Left ventricle myocardium inferior (tissue), 1 donor: ENCODE results near the gene ATOH8. TPM values are rescaled to one million over a fixed set of nuclear protein-coding genes. Genes with fewer than 3 reads are reported as not detected.
"Not testable (repeated sequence)": the region's sequence is repeated elsewhere in the genome, so short reads cannot be mapped to it uniquely, and the experiment has no call there.

Source experiments
- DNase-seq: peaks from one replicate; pipeline ENCODE4 v3.0.0-alpha.2; 2020
- H3K27ac ChIP-seq: fragments of 200-600 bp; replicated peaks from 2 replicates; pipeline ENCODE4 v1.8.0; 2021
- H3K27me3 ChIP-seq: fragments of 200-600 bp; 2 replicates; pipeline ENCODE4 v1.8.0; 2021; ENCODE audit warnings: low read depth
- H3K36me3 ChIP-seq: fragments of 200-600 bp; 2 replicates; pipeline ENCODE4 v1.8.0; 2021
- H3K4me1 ChIP-seq: fragments of 200-600 bp; 2 replicates; pipeline ENCODE4 v1.8.0; 2021
- H3K4me3 ChIP-seq: fragments of 200-600 bp; 2 replicates; pipeline ENCODE4 v1.8.0; 2021; ENCODE audit warnings: mild to moderate bottlenecking, moderate library complexity
- H3K9me3 ChIP-seq: fragments of 200-600 bp; replicated peaks from 2 replicates; pipeline ENCODE4 v1.8.0; 2021
- intact Hi-C: fragments of 100-400 bp; cut with micrococcal nuclease; formaldehyde crosslinking; loops from one replicate; pipeline ENCODE4 v1.11.0; 2022
- total RNA-seq: library from RNA; stranded (reverse); fragmentation: NEBNext Ultra II Directional; extraction: Animal tissue kit (Norgen Biotek cat#: 25700); gene quantifications from one replicate; pipeline ENCODE4 v1.2.1, GENCODE V29; 2021
- TF ChIP-seq, protein P1 (sequence below): fragments of 200-600 bp; IDR thresholded peaks from 2 replicates; pipeline ENCODE4 v1.8.0; 2021; ENCODE audit warnings: antibody characterized with exemption, mild to moderate bottlenecking, borderline replicate concordance
- donor health status: DM: no; HTN: yes; CAD: no; lungs with severe emphysema.

Gene ATOH8
- total RNA-seq, 1 donor from 2014 or later, result 23.3 TPM

DNA sequence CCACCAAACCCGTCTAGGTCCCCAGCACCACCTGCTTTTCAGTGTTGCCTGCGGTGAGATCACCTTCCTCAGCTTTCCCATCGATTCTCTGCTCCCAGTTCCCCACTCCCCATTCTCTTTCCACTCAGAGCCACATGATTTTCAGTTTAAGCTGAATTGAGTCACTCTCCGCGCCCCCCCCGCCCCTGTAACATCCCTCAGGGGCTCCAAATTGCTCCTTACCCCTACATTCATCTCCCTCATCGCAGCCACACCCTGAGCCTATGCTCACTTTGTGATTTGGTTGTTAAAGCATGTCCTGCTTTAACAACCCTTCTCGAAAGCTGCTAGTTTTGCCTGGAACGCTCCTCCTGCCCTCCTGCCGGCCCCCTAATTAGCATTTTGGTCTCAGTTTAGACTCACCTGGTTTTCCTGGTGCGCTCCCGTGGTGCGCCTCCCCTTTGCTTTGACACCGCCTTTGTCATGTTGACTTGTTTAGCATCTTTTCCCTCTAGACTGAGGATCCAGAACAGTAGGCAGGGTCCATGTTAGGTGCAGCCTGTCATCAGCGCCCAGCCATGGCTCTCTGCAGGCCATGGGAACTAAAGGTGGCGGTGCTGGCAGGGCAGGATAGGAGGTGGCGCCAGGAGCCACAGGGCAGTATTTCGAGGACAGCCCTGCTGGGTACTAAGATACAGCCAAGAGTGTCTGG lies 74.2 kb downstream of the ATOH8 start:
- no peaks in the 10 kb centered on the region for H3K36me3 ChIP-seq
- TF ChIP-seq, protein P1, sequence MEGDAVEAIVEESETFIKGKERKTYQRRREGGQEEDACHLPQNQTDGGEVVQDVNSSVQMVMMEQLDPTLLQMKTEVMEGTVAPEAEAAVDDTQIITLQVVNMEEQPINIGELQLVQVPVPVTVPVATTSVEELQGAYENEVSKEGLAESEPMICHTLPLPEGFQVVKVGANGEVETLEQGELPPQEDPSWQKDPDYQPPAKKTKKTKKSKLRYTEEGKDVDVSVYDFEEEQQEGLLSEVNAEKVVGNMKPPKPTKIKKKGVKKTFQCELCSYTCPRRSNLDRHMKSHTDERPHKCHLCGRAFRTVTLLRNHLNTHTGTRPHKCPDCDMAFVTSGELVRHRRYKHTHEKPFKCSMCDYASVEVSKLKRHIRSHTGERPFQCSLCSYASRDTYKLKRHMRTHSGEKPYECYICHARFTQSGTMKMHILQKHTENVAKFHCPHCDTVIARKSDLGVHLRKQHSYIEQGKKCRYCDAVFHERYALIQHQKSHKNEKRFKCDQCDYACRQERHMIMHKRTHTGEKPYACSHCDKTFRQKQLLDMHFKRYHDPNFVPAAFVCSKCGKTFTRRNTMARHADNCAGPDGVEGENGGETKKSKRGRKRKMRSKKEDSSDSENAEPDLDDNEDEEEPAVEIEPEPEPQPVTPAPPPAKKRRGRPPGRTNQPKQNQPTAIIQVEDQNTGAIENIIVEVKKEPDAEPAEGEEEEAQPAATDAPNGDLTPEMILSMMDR, result no peak

DNA sequence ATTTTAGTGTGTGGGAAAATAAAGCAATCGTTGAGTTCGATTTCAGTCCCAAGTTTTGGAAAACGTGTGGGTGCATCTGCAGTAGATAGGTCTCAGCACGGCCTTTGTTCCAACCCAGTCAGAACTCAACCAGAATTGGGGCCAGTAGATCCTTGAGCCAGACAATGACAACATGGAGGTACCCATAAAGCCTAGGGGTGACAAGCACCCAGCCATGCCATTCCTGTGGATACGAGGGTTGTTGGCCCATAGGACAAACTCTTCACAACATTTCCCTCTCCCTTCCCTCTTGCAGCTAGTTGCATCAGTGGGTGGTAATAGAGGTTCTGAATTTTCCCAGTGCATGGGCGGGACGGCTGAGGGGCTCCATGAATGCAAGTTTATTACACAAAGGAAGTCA lies 74.9 kb downstream of the ATOH8 start:
- Histone ChIP-seq H3K27me3 (no peaks in the 10 kb centered on the region), H3K4me3 (no peak overlapping the region), H3K36me3 (no peaks in the 10 kb centered on the region), H3K4me1 (peaks cover 10% of the 10 kb centered on the region), H3K27ac (no peak overlapping the region), H3K9me3 (no peaks in the 10 kb centered on the region)
- TF ChIP-seq, protein P1, result no peak
- DNase-seq, result no peak
- intact Hi-C loops, result loop anchor here (5.0 kb wide), 1 partner anchor 249 kb away; no protein-coding TSS in a partner anchor

More for the DNA sequence above, 74.2 kb downstream of the ATOH8 start:
- H3K4me3 ChIP-seq, result peak overlapping the region; percentile 32
- H3K27me3 ChIP-seq, result no peaks in the 10 kb centered on the region
- H3K4me1 ChIP-seq, result peaks cover 10% of the 10 kb centered on the region
- no peaks in the 10 kb centered on the region for H3K9me3 ChIP-seq
- intact Hi-C loops, result loop anchor here (5.0 kb wide), 1 partner anchor 249 kb away; no protein-coding TSS in a partner anchor
- no peak overlapping the region for H3K27ac ChIP-seq
- no peak for DNase-seq

DNA sequence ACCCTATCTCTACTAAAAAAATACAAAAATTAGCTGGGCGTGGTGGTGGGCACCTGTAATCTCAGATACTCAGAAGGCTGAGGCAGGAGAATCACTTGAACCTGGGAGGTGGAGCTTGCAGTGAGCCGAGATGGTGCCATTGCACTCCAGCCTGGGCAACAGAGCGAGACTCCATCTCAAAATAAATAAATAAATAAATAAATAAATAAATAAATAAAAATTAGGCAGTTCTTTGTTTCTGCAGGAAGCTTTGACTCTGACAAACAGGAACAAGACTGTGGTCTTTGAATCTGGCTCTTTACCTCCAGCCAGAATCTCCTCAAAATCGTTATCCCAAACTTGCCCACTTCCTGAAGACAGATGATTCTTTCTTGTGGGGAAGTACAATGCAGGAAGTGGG lies 75.6 kb downstream of the ATOH8 start:
- H3K36me3 ChIP-seq, H3K27me3 ChIP-seq, H3K9me3 ChIP-seq, H3K4me1 ChIP-seq, DNase-seq, H3K27ac ChIP-seq, H3K4me3 ChIP-seq: not testable (repeated sequence)
- intact Hi-C loops, result loop anchor here (5.0 kb wide), 1 partner anchor 248 kb away; no protein-coding TSS in a partner anchor

DNA sequence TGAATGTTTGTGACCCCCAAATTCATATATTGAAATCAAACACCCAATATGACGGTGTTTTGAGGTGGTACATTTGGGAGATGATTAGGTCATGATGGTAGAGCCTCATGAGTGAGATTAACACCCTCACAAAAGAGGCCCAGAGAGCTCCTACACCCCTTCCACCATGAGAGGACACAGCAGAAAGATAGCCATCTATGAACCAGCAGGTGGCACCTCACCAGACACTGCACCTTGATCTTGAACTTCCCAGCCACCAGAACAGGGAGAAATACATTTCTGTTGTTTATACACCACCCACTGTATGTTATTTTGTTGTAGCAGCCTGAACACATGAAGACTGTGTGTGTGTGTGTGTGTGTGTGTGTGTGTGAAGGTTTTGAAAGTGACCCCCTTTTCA lies 76.9 kb downstream of the ATOH8 start:
- Histone ChIP-seq H3K36me3 (no peaks in the 10 kb centered on the region), H3K27ac (no peak overlapping the region), H3K4me1 (peaks cover 10% of the 10 kb centered on the region), H3K9me3 (no peaks in the 10 kb centered on the region), H3K4me3 (no peak overlapping the region), H3K27me3 (no peaks in the 10 kb centered on the region)
- intact Hi-C loops, result loop anchor here (10.0 kb wide), 1 partner anchor 54 kb away; the partner anchor contains the start of gene ST3GAL5
- no peak for DNase-seq
- TF ChIP-seq, protein P1, result no peak

DNA sequence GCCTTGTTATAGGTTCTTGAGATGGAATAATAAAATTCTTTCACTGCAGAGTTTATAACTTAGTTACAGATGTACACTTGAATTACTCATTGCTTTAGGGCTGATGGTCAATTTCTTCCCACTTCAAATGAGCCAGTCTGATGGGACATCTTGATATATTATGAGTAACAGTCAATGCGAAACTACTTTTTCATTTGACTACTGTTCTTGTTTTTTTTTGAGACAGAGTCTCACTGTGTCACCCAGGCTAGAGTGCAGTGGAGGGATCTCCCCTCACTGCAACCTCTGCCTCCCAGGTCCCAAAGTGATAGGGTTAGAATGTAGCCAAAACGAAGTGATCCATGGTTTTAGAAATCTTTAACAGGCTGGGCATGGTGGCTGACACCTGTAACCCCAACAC lies 77.9 kb downstream of the ATOH8 start:
- Histone ChIP-seq H3K4me3 (no peak overlapping the region), H3K27ac (no peak overlapping the region), H3K9me3 (no peaks in the 10 kb centered on the region), H3K4me1 (peaks cover 10% of the 10 kb centered on the region), H3K36me3 (no peaks in the 10 kb centered on the region), H3K27me3 (no peaks in the 10 kb centered on the region)
- TF ChIP-seq, protein P1, result no peak
- no peak for DNase-seq
- intact Hi-C loops, result loop anchor here (10.0 kb wide), 1 partner anchor 53 kb away; the partner anchor contains the start of gene ST3GAL5

DNA sequence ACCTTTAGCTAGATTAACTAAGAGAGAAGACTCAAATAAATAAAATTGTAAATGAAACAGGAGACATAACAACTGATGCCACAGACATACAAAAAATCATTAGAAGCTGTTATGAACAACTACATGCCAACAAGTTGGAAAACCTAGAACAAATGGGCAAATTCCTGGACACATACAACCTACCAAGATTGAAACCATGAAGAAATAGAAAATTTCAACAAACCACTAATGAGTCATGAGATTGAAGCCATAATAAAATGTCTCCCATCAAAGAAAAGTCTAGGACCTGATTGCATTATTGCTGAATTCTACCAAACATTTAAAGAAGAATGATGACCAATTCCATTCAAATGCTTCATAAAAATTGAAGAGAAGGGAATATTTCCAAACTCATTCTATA lies 80.7 kb downstream of the ATOH8 start:
- intact Hi-C loops, result loop anchor here (10.0 kb wide), 1 partner anchor 50 kb away; the partner anchor contains the start of gene ST3GAL5
- no peaks in the 10 kb centered on the region for H3K9me3 ChIP-seq
- TF ChIP-seq, protein P1, result no peak
- H3K36me3 ChIP-seq, result peaks cover 3% of the 10 kb centered on the region
- no peaks in the 10 kb centered on the region for H3K4me1 ChIP-seq
- H3K27ac ChIP-seq, result no peak overlapping the region
- no peak overlapping the region for H3K4me3 ChIP-seq
- no peak for DNase-seq
- no peaks in the 10 kb centered on the region for H3K27me3 ChIP-seq
